Stimulated activated CD4-positive, alpha-beta T cell treated with anti-CD3 and anti-CD28 coated beads, Interleukin-4, amount 100 ng/mL, for 1 hour (primary cell): ENCODE results near the gene DOCK9.
A peak's percentile ranks its signal among the peaks of the same experiment; 100 is the strongest.

Source experiments
- DNase-seq: peaks from one replicate; pipeline ENCODE4 v3.0.0-alpha.2; 2020

DOCK9 gene

DNA sequence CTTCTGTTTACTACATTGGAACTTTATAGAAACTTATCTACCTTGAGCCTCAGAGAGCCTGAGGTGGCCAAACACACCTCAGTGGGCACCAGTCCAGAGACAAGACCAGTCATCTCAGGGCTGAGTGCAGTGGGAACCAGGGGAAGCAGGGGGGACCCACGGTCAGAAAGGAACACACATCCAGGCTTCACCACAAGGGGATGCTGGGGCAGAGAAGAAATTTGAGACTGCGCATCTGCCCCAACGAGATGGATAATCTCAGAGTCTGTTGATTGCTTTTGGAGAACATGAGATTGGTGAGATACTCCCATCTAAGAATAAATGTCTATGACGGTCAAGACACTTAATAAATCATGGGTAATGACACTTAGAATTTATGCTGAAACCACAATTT lies 98.7 kb downstream of the DOCK9 start:
- DNase-seq = no peak

DNA sequence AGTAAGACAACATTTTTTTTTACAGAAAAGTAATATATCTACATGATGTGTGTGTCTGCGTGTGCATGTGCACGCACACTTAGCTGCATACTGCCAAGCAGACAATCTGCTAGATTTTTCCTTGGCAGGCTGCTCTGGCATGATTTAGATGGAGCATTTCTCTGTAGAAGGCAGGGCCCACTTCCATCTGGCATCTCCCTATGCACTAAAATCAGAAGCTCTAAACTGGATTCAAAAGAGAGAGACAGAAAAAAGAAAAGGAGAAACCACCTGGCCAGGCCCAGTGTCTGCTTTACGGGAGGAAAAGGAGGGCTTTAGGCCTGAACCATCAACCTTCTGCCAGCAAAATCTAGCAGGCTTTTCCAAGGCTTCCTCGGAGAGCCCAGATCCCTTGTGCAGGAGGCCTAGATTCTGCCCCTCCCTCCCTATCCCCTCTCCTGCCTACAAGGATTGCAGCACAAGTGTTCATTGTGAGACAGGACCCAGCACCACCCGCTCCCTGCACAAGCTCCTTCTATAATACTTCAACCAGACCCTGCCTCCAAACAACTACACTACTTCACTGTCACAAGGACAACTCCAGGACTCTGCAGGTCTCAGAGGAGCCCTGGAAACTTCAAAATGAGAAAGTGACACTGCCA lies 99.3 kb downstream of the DOCK9 start:
- DNase-seq = no peak

DNA sequence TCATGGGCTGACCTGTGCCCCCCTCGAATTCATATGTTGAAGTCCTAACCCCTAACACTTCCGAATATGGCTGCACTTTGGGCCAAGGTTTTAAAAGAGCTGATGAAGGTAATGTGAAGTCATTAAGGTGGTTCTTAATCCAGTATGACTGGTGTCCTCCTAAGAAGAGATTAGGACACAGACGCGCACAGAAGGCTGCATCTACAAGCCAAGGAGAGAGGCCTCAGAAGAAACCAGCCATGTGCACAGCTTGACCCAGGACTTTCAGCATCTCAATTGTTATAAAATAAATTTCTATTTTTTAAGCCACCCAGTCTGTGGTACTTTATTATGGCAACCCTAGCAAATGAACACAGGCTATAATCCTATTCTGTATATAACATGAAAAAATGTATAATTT lies 99.9 kb downstream of the DOCK9 start:
- DNase-seq = no peak

DNA sequence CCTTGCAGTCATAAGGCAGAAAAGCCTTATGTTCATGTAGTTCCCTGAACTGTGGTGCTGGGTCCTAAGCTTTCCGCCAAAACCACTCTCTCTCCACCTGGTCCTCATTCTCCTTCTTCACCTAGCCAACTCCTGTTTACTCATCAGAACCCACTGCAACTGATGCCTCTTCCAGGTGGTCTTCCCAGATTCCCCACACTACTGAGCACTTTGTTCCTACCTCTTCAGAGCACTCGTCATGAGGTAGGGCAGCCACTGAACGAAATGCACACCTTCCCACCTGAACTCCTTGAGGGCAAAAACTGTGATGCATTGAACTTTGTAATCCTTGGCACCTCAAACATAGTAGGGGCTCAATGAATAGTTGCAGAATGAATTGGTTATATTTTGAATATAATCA lies 100.4 kb downstream of the DOCK9 start:
- DNase-seq = no peak

DNA sequence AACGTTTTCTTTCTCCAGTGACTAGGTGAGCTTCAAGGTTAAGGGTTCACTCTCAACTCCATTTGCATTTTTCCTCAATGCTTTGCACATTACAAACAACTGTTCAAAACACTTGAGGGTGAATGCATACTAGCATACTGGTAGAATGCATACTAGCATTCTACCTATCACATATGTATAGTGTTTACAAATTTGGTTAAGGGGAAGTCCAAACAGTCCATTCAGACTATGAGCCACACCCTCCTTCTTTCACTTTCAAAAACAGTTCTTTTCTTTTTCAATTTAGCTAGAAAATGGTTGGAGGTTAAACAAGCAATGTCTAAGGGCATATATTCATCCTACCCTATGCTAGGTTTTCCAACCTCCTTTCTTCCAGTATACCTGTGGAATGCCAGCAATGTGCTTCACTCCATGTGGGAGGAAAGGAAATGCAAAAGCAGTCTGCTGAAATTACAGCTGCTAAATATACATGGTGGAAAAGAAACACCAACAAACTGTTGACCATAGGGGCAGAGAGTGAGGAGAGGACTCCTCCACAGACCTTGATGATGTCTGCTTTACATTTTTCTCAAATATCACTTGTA lies 102.6 kb downstream of the DOCK9 start:
- no peak for DNase-seq

DNA sequence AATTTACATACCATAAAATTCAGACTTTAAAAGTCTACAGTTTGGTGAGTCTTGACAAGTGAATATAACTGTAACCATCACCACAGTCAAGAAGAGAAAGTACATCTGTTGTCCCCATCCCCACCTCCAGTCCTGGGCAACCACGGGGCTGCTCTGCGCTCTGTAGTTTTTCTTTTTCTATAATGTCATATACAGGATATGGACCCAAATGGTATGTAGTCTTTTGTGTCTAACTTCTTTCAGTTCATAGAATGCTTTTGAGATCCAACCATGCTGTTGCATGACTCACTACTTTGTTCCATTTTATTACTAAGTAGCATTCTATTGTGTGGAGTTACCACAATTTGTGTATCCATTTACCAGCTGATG lies 103.9 kb downstream of the DOCK9 start:
- DNase-seq = no peak

DNA sequence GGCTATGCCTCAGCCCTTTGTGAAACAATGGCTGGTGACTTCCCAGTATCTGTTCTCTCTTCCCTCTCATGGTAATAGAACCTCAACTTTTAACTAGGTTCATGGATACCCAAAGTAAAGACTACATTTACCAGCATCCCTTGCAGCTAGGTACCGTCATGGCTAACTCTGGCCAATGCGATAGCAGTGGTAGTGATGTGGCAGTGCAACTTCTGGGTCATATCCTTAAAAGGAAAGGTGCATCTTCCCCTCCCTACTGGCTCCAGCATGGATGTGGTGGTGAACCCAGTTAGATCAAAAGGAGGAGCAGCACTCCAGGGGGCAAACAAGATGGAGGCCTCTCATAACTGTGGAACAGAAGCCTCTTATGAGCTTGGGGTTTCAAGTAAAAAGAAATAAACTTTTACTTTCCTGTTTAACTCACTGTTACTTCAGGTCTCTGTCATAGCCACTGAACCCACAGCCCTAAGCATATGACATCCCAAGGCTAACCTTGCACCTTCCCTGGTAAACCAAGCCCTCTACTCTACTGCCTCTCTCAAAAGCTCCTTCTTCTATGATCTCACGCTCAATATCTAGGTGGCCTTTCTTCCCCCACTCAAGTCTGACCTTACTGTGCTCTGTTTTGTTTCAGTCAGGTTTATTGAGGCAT lies 104.4 kb downstream of the DOCK9 start:
- DNase-seq = no peak

DNA sequence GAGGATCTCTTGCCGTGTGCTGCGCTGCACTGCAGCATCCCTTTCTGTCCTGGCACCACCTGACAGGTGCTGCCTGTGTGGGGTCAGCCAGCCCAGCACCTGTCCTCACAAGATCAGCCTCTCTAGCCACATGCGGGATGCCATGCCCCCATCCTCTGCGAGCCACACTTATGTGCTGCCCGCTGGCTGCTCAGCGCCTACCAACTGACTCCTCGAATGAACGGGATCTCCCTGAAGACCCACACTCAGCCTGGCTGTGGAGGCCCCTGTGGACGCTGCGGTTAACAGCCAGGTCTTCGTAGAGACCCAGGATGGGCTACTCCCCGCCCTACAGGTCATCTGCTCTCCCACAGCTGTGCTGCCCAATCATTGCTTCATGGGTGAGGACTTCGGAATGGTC lies 106.1 kb downstream of the DOCK9 start:
- no peak for DNase-seq

DNA sequence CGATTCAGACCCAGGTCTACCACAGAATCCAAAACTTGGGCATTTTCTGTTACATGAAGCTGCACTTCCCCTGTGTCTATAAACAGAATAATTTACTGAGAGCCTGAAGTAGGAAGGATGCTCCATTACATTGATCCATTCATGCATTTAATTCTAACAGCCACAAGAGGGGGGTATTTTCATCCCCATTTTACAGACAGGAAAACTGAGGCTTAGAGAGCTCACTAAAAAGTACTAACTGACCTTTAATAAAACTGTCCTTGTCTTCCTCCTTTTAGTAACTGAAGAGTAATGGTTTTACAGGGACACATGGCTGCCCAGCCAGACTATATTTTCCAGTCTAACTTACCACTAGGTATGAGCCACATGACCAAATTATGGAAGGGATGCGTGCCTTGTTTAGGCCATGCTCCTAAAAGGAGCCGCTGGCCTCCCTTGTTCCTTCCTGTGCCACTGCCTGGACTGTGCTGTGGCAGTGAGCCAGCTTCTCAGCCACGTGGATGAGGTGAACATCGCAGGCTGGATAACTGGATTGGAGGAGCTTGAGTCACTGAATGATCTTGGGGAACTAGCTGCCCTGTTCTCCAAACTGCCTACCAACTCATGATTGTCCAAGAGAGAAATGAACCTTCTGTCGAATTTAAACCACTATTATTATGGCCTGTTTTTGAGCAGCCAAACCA lies 108.3 kb downstream of the DOCK9 start:
- DNase-seq = no peak

DNA sequence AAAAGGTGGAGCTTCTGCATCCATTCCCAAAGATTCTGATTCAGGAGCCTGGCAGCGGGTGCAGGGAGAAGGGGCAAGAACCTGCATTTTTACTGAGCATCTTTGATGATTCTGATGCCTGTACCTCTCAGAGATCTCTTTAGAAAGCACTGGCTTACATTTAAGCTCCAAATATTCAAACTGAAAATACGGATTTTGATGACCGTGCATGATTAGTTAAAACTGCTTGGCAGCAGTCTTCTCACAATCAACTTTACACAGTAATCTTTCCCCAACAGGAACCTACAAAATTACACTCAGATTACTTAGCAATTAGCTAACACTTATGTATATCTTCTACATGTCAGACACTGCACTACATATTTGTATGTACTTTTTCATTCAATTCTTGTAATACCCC lies 108.9 kb downstream of the DOCK9 start:
- DNase-seq = no peak

DNA sequence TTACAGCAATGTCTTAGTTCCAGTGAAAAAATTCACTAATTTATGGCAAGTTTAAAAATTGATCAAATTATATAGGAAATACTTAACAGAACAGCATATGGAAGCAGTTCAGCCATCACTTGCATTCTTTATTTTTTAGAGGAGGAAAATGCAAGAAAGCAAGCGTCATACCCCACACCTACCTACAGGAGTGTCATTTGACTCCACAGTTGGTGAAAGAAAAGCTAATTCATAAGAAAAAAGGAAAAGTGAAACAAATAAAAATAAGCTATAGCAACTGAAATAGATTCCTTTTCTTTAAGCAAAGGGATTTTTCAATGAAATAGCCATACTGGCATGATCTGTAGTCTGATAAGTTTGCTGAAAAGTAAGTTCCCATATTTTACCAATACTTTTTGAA lies 111.0 kb downstream of the DOCK9 start:
- no peak for DNase-seq

DNA sequence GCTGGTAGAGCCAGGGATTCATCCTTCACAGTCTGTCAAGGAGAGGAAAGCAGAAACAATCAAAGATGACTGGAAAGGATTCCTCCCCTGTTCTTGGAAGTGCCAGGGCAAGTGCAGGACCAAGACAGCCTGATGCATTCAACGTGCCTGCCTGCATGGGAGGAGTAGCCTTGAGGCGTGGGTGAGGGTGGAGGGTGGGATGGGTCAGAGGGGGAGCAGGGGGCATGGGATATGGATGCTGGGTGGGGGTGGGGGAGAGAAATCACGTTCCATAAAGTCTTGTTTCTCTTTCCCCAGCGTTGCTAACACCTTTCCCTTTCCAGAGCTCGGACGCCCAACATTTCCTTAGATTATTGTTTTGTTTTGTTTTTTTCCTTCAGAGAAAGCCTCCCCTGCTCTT lies 117.4 kb downstream of the DOCK9 start:
- DNase-seq = no peak

DNA sequence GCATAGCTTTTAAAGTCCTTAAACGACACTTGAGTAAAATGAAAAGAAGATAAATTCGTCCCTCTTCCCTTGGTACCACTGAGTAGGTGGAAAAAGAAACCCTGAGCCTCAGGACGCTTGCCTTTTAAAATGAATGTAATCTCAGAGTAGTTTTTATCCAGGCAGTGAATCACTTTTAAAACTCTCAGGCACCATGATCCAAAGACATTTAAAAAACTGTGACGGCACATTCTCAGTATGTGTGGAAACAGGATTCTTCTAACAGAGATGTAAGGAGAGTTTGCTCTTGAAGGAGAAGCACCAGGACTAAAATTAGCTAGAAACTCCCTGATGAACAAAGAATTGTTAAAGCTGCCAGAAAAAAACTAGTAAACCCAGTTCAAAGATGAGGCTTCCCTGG lies 119.7 kb downstream of the DOCK9 start:
- no peak for DNase-seq

DNA sequence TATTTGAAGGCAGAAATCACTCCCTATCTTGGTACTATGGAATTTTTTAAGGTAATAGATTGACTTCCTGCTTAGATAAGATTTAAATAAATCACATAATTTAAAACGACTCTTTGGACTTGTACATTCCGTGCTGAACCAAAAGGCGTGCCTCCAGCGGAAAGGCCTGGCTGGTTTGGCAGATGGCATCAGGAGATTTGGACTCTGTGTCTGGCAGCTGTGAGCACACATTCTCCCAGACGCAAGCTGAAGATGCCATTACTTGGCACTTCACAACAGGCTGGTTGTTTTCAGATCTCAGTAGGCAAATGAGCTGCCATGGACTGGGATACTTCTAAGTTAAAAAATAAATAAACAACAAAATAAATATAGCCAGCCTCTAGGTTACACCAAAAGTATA lies 120.9 kb downstream of the DOCK9 start:
- no peak for DNase-seq

DNA sequence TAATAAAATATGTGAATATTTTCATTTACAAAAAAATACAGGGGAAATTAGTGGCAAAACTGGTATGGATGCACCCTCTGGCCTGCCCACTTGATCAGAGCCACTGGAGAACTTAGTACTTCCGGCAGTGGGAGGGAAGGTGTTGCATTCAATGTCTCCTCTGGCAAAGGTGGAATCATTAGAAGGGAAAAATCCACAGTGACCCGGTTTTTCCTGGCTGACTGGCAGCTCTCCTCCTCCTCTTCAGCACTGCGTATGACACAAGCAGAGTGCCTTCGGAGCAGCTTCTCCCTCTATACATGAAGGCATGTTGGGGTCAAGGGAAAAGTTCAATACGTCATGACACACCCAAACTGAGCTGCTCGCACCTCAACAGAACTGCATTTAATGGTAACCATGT lies 123.4 kb downstream of the DOCK9 start:
- no peak for DNase-seq

DNA sequence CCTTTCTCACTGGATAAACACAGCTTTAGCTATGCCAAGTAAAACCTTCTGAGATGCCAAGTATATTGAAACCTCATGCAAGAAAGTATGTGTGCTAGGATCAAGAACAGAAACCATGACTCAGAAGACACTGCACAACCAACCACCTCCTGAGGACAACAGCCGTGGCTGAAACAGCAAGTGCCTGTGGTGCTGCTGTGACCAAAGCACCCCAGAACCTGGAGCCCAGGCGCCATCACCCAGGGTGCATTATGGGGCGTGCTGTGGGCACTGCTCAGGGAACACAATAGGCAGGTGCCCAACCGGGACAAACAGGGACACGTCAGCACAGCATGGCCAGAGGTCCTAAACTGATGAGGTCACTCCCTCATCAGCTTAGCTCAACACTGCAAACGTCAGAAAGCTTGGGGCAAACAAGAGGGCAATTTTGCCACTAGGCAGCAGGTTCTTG lies 124.1 kb downstream of the DOCK9 start:
- peak; percentile 40 for DNase-seq

DNA sequence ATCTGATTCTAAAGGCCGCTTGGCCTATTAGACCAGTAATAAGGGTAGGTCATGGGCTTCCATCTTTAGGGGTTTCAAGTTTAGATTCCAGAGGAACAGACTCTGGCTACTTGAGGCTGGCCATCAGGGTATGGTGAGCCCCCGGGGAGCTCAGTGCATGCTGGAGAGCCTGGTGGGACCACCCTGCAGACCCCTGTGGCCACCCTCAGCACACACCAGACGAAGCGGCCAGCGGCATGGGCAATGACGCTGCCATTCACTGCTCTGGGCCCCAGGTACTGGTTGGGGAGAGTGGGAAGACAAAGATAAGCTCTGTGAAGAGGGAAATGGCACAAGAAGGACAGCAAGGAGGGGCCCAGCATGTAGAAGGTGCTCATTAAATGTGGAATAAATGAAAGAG lies 126.6 kb downstream of the DOCK9 start:
- no peak for DNase-seq

DNA sequence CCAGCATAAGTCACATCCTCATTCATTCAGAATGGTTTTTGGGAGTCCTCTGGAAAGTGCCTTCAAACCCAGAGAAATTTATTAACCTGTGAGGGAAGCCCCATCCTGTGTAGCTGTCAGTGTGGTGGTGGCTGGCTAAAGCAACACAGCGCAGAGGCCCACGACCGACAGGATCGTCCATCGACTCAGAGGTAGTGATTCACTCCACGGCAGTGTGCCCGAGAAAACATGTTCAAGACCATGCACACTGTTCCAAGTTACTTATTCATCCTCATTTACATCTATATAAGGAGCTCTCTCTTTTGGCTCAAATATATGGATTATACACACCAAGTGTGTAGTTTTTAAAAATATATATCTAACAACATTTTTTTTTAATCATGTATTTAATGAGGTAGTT lies 129.1 kb downstream of the DOCK9 start:
- no peak for DNase-seq

DNA sequence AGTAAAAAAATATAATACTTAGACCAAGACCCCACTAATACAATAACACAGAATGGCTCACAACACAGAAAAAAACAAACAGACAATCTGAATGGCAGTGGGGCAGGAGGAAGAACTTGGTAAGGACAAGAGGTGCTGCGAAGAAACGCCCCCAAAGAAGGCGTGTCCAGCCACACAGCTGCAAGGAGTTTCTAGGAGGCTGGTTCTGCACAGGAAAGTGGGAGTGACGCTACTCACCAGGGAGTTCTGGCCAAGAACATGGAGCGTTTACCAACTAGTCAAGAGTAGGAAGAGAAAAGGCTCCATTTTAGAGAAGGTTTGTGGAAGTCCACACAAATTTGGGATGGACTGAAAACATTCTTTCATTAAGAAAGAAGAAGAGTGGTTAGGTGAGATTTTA lies 130.1 kb downstream of the DOCK9 start:
- DNase-seq = no peak

DNA sequence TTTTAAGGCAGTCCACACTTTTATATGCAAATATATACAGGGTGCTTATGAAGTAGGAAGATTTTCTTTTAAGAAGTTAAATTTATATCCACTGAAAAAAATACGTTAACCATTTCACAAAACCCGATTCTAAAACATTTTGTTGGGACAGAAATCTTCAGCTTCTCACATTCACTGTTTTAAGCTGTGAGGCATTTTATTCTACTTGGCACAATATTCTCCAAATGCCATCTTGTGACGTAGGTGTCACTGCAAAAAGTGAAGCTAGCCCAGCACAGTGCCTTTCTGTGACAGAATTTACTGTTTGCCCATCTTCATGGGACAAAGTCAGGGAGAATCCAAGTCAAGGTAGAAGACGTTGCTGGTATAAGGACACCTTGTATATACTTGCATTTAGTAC lies 130.9 kb downstream of the DOCK9 start:
- DNase-seq = no peak

DNA sequence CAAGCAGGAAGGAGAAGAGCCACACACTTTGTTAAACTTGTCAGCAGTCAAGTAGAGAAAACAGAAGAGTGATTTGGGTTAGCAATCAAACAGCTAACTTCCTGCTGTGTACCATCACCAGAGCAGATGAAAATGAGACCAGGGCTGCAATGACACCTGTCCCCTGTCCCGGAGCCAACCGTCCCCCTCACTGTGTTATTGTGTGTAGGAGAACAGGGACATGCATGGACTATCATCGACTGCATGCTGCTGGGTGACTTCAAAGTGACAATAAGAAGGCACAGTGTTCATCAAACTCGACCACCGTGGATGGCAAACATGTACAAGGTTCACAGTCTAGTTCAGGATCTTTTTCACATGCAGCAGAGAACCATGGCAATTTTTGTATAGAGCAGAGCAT lies 131.3 kb downstream of the DOCK9 start:
- no peak for DNase-seq

DNA sequence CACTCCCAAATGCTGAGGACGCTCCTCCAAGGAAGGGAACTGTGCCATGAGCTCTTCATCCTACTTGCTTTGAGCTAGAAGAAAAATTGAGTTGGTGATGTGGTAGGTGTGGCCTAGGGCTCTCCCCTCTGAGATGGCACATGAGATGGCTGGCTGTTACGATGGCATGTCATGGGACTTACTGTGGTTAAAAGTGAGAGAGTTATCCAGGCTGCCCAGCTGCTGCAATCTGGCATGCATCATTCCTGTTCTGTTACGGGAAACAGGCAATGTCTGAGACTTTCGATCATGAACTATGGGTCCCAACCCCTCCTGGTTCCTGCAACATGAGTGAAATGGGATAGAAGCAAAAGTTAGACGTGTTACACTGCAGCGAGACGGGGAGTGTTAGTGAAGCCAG lies 132.1 kb downstream of the DOCK9 start:
- no peak for DNase-seq

DNA sequence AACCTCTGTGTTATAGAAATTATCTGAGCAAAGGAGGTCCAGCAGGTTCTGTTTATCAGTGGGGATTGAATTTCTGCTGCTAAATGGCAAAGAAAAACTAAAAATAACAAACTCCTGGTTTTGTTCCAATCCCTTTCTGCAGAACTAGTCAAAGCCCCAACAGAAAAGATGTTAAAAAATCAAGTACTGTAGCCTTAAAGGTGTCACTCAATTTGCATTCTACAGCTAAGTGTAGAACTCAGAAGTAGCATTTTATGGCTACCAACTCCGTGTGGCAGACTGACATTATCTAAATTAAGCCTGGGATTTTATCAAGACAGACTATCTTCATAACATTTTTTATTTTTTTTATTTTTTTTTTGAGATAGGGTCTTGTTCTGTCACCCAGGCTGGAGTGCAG lies 133.8 kb downstream of the DOCK9 start:
- no peak for DNase-seq

DNA sequence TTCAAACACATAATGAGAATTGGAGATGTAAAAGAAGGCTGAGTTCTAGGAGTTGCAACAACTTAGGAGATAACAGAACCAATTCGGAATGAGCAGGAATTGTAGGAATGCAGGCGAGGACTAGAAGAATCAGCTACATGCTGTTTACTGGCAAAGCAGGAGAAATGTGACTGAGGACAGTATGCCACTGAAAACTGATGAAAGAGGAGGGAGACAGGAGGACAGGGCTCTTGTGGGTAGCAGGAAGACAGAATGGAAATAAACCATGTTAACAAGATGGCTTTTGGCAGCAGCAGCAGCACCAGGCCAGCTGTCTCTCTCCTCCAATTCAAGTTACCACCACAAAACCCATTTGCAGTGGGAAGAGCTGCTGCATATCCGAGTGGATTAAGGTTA lies 134.4 kb downstream of the DOCK9 start:
- DNase-seq = no peak
